Adrenal gland (tissue), 12 donors: ENCODE results near the gene NOP9. TPM values are rescaled to one million over a fixed set of nuclear protein-coding genes. Genes with fewer than 3 reads are reported as not detected.

ENCODE experiments used
- DNase-seq, 7 donors: peaks; one replicate each; pipeline ENCODE4 v3.0.0-alpha.2; 2019 to 2020
- H3K27ac ChIP-seq, 5 donors: fragments of 200-600 bp; sonication (generic) in 4 of 5; 1 replicate in 3 of 5; 2 replicates in 2 of 5; pipeline versions ENCODE4 v1.5.1 to v1.8.0; 2016 to 2020; ENCODE audit warnings: mild to moderate bottlenecking in 1 of 5
- H3K27me3 ChIP-seq: fragments of 200-600 bp; 2 replicates; pipeline ENCODE4 v1.8.0; 2021
- H3K36me3 ChIP-seq, 2 donors: fragments of 200-600 bp; replicated peaks in 1 of 2; 1 replicate in 1 of 2; 2 replicates in 1 of 2; pipeline versions ENCODE4 v1.5.1 to v1.8.0; 2018 to 2022
- H3K4me1 ChIP-seq, 2 donors: fragments of 200-600 bp; replicated peaks in 1 of 2; 1 replicate in 1 of 2; 2 replicates in 1 of 2; pipeline versions ENCODE4 v1.5.1 to v1.8.0; 2018 to 2021
- H3K4me3 ChIP-seq, 4 donors: fragments of 200-600 bp; sonication (generic) in 3 of 4; one replicate each; pipeline ENCODE4 v1.5.1; 2016 to 2018
- H3K9me3 ChIP-seq, 3 donors: fragments of 200-600 bp; sonication (generic) in 1 of 3; replicated peaks in 1 of 3; 1 replicate in 2 of 3; 2 replicates in 1 of 3; pipeline versions ENCODE4 v1.5.1 to v1.8.0; 2016 to 2021
- POLR2A ChIP-seq, 2 donors: fragments of 450-650 bp; IDR thresholded peaks; one replicate each; pipeline ENCODE4 v1.6.1; 2017; ENCODE audit warnings: antibody characterized with exemption in 2 of 2, mild to moderate bottlenecking in 2 of 2, moderate library complexity in 1 of 2
- WGBS, 4 donors: extraction: QIAGEN DNeasy Blood & Tissue Kit in 2 of 4; methylation state at CpG; one replicate each; pipeline versions ENCODE4 v1.1.5 to v1.1.7; 2013 to 2017; 5-methylcytosine and 5-hydroxymethylcytosine counted together
- intact Hi-C, 2 donors: fragments of 100-400 bp; cut with DNase I; formaldehyde crosslinking; loops; one replicate each; pipeline versions ENCODE4 v1.14.1 to v1.15.0; 2022 to 2023
- polyA plus RNA-seq, 3 donors: library from polyadenylated mRNA; stranded (reverse); fragments of 200-250 nt in 2 of 3; fragments of 350-450 nt in 1 of 3; fragmentation: Illumina TruSeq in 1 of 3; extraction: RNeasy Lipid Tissue Mini Kit (QIAGEN cat#74804) in 1 of 3; gene quantifications; one replicate each; pipeline ENCODE4 v1.2.3, GENCODE V29; 2013 to 2014
- total RNA-seq, 9 donors: library from RNA; depleted of rRNA in 4 of 9; stranded (reverse); fragments of >200 nt in 4 of 9; fragments of 120-200 nt in 1 of 9; fragmentation: NEBNext Ultra II Directional in 1 of 9; extraction: Animal tissue kit (Norgen Biotek cat#: 25700) in 1 of 9; gene quantifications; one replicate each; pipeline versions ENCODE4 v1.1.0 to v1.2.4, GENCODE V29; 2013 to 2023
- TF ChIP-seq, protein P1 (sequence below), 6 experiments: fragments of 450-650 bp in 4 of 6; fragments of 200-600 bp in 2 of 6; sonication (generic) in 1 of 6; IDR thresholded peaks; 1 replicate in 5 of 6; 2 replicates in 1 of 6; pipeline versions ENCODE4 v1.5.1 to v1.8.0; 2016 to 2021; ENCODE audit warnings: antibody characterized with exemption in 6 of 6, mild to moderate bottlenecking in 2 of 6, moderate library complexity in 1 of 6
- donor health status: healthy with polysubstance abuse.
- donor health status: Bipolar disorder and iron deficiency.
- donor health status: DM: yes; HTN: yes; CAD: no.
- donor health status: DM: no; HTN: no; CAD: no.
- donor health status: DM: no; HTN: no; CAD: no.
- donor health status: DM: yes; HTN: yes; CAD: no.

Gene NOP9
- total and polyA plus RNA-seq, 12 donors: 9.1 to 28.2 (median 18.2) TPM

DNA sequence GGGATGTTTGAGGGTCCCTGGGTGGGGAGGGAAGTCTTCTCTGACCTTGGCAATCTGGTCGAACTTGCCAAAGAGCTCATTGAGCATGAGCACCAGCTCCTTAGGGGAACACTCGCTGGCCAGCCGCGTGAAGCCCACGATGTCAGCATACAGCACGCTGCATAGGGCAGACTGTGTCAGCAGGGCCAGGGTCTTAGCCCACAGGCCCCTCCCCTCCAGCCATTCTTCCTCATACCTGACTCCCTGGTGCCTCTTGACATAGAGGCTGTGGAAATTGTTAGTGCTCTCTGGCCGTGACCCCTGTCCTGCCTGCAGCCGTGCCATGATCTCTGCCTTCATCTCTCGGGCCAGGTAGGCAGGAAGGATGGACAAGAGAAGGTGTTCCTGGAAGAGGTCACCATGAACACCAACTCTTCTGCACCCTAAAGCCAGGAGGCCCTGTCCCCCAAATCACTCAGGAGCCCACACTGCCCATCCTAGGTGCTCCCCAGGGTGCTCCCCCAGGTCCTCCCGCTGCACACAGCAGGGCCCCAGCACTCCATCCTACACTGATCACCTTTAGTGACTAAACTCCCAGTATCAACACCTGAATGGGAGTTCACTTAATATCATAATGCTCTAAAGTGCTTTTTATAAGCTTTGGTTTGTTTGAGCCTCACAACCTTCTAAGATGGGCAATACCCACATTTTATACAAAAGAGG, 31.5 kb downstream of the NOP9 start:
- H3K36me3 ChIP-seq: no peaks in the 10 kb centered on the region
- TF ChIP-seq, protein P1, sequence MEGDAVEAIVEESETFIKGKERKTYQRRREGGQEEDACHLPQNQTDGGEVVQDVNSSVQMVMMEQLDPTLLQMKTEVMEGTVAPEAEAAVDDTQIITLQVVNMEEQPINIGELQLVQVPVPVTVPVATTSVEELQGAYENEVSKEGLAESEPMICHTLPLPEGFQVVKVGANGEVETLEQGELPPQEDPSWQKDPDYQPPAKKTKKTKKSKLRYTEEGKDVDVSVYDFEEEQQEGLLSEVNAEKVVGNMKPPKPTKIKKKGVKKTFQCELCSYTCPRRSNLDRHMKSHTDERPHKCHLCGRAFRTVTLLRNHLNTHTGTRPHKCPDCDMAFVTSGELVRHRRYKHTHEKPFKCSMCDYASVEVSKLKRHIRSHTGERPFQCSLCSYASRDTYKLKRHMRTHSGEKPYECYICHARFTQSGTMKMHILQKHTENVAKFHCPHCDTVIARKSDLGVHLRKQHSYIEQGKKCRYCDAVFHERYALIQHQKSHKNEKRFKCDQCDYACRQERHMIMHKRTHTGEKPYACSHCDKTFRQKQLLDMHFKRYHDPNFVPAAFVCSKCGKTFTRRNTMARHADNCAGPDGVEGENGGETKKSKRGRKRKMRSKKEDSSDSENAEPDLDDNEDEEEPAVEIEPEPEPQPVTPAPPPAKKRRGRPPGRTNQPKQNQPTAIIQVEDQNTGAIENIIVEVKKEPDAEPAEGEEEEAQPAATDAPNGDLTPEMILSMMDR (IDR thresholded peaks at IDR 0.05): no peak
- no peak for TF ChIP-seq POLR2A (IDR thresholded peaks at IDR 0.05)
- no peaks in the 10 kb centered on the region for H3K9me3 ChIP-seq
- peaks cover 0 to 24% of the 10 kb centered on the region in 2 donors for H3K4me1 ChIP-seq
- 87 to 95% (median 92%) methylated on average over 10 of the region's 10 CpGs for WGBS, 4 donors
- H3K4me3 ChIP-seq: no peak overlapping the region
- no peak for DNase-seq
- intact Hi-C loops: loop anchor here (2.0 to 5.0 kb wide), 2 partner anchors 101 to 102 kb away; no protein-coding TSS in a partner anchor
- H3K27me3 ChIP-seq: peaks cover 11% of the 10 kb centered on the region
- no peak overlapping the region for H3K27ac ChIP-seq

DNA sequence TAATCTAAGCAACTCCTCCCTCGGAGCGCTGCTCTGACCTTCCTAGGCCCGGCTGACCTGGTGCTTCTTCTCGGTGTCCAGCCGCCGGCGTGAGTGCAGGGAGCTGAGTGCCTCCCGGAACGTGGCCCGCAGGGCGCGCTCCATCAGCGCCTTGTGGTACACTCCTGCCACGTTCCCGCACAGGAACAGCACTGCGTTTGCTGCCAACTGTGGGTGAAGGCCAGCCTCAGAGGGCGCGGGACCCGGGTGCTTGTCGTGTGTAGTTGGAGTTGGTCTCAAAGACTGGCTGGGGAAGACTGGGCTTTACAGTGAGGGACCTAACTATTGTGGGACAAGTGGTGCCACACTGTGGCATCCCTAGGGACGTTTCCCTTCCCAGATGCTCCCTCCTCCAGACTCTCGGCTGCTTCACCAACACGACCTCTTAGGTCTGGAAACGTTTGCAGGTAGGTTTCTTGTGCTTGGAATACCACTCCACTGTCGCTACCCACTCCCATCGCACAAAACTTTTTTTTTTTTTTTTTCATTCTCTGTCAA, 32.1 kb downstream of the NOP9 start:
- 42 to 50% (median 45%) methylated on average over 15 to 26 of the region's 26 CpGs for WGBS, 4 donors
- DNase-seq: peak in 1 of 7 donors; percentile 29
- Histone ChIP-seq H3K9me3 (no peaks in the 10 kb centered on the region), H3K36me3 (no peaks in the 10 kb centered on the region), H3K27me3 (peaks cover 11% of the 10 kb centered on the region), H3K27ac (no peak overlapping the region), H3K4me1 (peaks cover 0 to 24% of the 10 kb centered on the region in 2 donors), H3K4me3 (peak overlapping the region in 1 of 4 donors; percentile 31)
- intact Hi-C loops: loop anchor here (2.0 to 5.0 kb wide), 2 partner anchors 101 kb away; no protein-coding TSS in a partner anchor
- TF ChIP-seq, protein P1 (IDR thresholded peaks at IDR 0.05): no peak
- TF ChIP-seq POLR2A (IDR thresholded peaks at IDR 0.05): no peak

DNA sequence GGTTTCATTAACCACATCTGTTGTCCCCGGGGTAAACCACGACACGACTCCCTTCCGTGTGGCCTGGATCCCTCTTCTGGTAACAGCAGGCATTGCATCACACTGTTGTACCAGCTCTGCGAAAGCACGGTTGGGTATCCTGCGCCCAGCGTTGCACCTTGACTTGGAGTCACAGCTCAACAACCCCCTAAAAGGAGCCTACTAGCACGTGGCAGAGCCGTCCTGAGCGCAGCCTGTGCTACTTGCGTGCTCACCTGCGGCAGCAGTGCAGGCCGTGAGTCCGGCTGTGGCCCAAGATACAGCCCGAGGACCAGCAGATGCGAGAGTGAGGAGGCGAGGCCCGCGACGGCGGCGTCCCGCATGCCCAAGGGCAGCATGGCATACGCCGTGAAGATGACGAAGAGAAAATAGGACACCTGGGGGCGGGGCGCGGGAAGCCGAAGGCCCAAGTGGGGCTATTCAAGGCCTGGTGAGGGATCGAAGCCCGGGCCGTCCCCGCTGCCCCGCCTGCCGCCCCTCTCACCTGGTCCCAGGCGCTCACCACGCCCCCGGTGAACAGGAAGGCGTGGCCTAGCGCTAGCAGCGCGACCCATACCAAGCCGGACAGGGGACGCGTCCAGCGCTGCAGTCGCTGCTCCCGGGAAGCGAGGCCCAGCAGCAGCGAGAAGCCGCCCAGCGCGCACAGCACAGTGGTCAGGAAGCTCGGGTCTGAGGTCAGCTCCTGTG, 32.8 kb downstream of the NOP9 start:
- intact Hi-C loops: loop anchor here in 1 of 2 donors (5.0 kb wide), 1 partner anchor 100 kb away; no protein-coding TSS in a partner anchor
- TF ChIP-seq POLR2A (IDR thresholded peaks at IDR 0.05): no peak
- TF ChIP-seq, protein P1 (IDR thresholded peaks at IDR 0.05): peak; percentile 52 to 84 (median 73)
- Histone ChIP-seq H3K27me3 (peaks cover 11% of the 10 kb centered on the region), H3K36me3 (no peaks in the 10 kb centered on the region), H3K4me1 (peaks cover 0 to 24% of the 10 kb centered on the region in 2 donors), H3K9me3 (no peaks in the 10 kb centered on the region), H3K27ac (no peak overlapping the region), H3K4me3 (peak overlapping the region in 1 of 4 donors; percentile 31)
- WGBS, 4 donors: 24 to 29% (median 26%) methylated on average over 36 to 56 of the region's 56 CpGs
- peak; percentile 68 to 90 (median 79) for DNase-seq
